ENCODE measurements around the gene HMOX2.

HMOX2 gene

GRCh38 chr16:4472880-4473279, 3.3 kb upstream of the HMOX2 start:
- DNase-seq (ENCODE audit: low read depth): no peak
- no peak overlapping the region for H3K4me3 ChIP-seq (ENCODE audit: control insufficient read depth, low read depth, low read length)
- no peak for TF ChIP-seq CTCF (IDR thresholded peaks at IDR 0.05; ENCODE audit: control insufficient read depth, insufficient read depth, low read depth, low read length, missing control alignments)

- H3K4me3 ChIP-seq (ENCODE audit: control insufficient read depth, low read depth, low read length): peak within 1 kb of the TSS; percentile 73
- no peak for TF ChIP-seq CTCF (IDR thresholded peaks at IDR 0.05; ENCODE audit: control insufficient read depth, insufficient read depth, low read depth, low read length, missing control alignments)
- DNase-seq (ENCODE audit: low read depth): no peak
Observed at GRCh38 chr16:4474192-4474961, 1.8 kb upstream of the HMOX2 start, which contains the start of gene NMRAL1. Gene NMRAL1, minus strand, starts transcription at chr16:4474625. Its CDS starts 493 bp downstream, at chr16:4474132.

GRCh38 chr16:4477966-4478365, 1.8 kb downstream of the HMOX2 start:
- peak; percentile 21 for TF ChIP-seq CTCF (IDR thresholded peaks at IDR 0.05; ENCODE audit: control insufficient read depth, insufficient read depth, low read depth, low read length, missing control alignments)
- DNase-seq (ENCODE audit: low read depth): no peak
- H3K4me3 ChIP-seq (ENCODE audit: control insufficient read depth, low read depth, low read length): no peak overlapping the region

- no peak overlapping the region for H3K4me3 ChIP-seq (ENCODE audit: control insufficient read depth, low read depth, low read length)
- DNase-seq (ENCODE audit: low read depth): no peak
- no peak for TF ChIP-seq CTCF (IDR thresholded peaks at IDR 0.05; ENCODE audit: control insufficient read depth, insufficient read depth, low read depth, low read length, missing control alignments)
Observed at GRCh38 chr16:4481526-4481925, 5.3 kb downstream of the HMOX2 start.

GRCh38 chr16:4481963-4482362, 5.8 kb downstream of the HMOX2 start:
- no peak overlapping the region for H3K4me3 ChIP-seq (ENCODE audit: control insufficient read depth, low read depth, low read length)
- TF ChIP-seq CTCF (IDR thresholded peaks at IDR 0.05; ENCODE audit: control insufficient read depth, insufficient read depth, low read depth, low read length, missing control alignments): no peak
- DNase-seq (ENCODE audit: low read depth): no peak

- TF ChIP-seq CTCF (IDR thresholded peaks at IDR 0.05; ENCODE audit: control insufficient read depth, insufficient read depth, low read depth, low read length, missing control alignments): no peak
- no peak overlapping the region for H3K4me3 ChIP-seq (ENCODE audit: control insufficient read depth, low read depth, low read length)
- DNase-seq (ENCODE audit: low read depth): no peak
Observed at GRCh38 chr16:4486126-4486893, 10.1 kb downstream of the HMOX2 start.

Measured in AG09309 (cell line).